H7 (cell line): ENCODE data around the gene SYNGR3. TPM values are rescaled to one million over a fixed set of nuclear protein-coding genes. Genes with fewer than 3 reads are reported as not detected.

ENCODE experiments used
- DNase-seq: peaks from one replicate; pipeline ENCODE4 v3.0.0; 2012
- H3K27me3 ChIP-seq: 2 replicates; pipeline ENCODE4 v1.6.0; 2011; ENCODE audit warnings: mild to moderate bottlenecking, low read length; ENCODE audit not compliant: control insufficient read depth, insufficient read depth
- H3K36me3 ChIP-seq: replicated peaks from 2 replicates; pipeline ENCODE4 v1.5.1; 2011; ENCODE audit warnings: low read length; ENCODE audit not compliant: control insufficient read depth, insufficient read depth
- H3K4me3 ChIP-seq: 2 replicates; pipeline ENCODE4 v1.5.1; 2011; ENCODE audit warnings: low read depth, mild to moderate bottlenecking, control low read depth, low read length, moderate library complexity; ENCODE audit not compliant: insufficient read depth
- total RNA-seq: library from RNA; depleted of rRNA; stranded (reverse); fragments of >200 nt; shearing (Covaris generic); gene quantifications from 2 replicates; pipeline ENCODE4 v1.2.3, GENCODE V29; 2014

The SYNGR3 gene
- total RNA-seq, 1 experiment from 2014 or later: 38.6 TPM

- no peak overlapping the region for H3K4me3 ChIP-seq
- H3K27me3 ChIP-seq: peaks cover 17% of the 10 kb centered on the region
- no peaks in the 10 kb centered on the region for H3K36me3 ChIP-seq
- no peak for DNase-seq
These were observed 25.6 kb downstream of the SYNGR3 start for GRCh38 chr16:2015117-2015946.

GRCh38 chr16:2015947-2016208 is 26.1 kb downstream of the SYNGR3 start:
- Histone ChIP-seq H3K27me3 (peaks cover 23% of the 10 kb centered on the region), H3K36me3 (no peaks in the 10 kb centered on the region)
- DNase-seq: no peak

GRCh38 chr16:2016407-2016922 is 26.7 kb downstream of the SYNGR3 start:
- Histone ChIP-seq H3K36me3 (no peaks in the 10 kb centered on the region), H3K27me3 (peaks cover 26% of the 10 kb centered on the region), H3K4me3 (no peak overlapping the region)
- DNase-seq: peak; percentile 85

More at GRCh38 chr16:2015947-2016208, 26.1 kb downstream of the SYNGR3 start:
- H3K4me3 ChIP-seq: no peak overlapping the region

- Histone ChIP-seq H3K36me3 (no peaks in the 10 kb centered on the region), H3K27me3 (peaks cover 32% of the 10 kb centered on the region), H3K4me3 (peak within 1 kb of the TSS; percentile 48)
- peak; percentile 92 for DNase-seq
These were observed 29.7 kb downstream of the SYNGR3 start, which contains the start of gene NPW for GRCh38 chr16:2019518-2019920. Gene NPW (plus strand): TSS chr16:2019785.

- DNase-seq: peak; percentile 86
- peak overlapping the region; percentile 48 for H3K4me3 ChIP-seq
- peaks cover 32% of the 10 kb centered on the region for H3K27me3 ChIP-seq
- H3K36me3 ChIP-seq: no peaks in the 10 kb centered on the region
These were observed 30.4 kb downstream of the SYNGR3 start for GRCh38 chr16:2019921-2020831.

- Histone ChIP-seq H3K36me3 (no peaks in the 10 kb centered on the region), H3K4me3 (peak overlapping the region; percentile 40), H3K27me3 (peaks cover 45% of the 10 kb centered on the region)
- DNase-seq: peak; percentile 96
These were observed 32.9 kb downstream of the SYNGR3 start for GRCh38 chr16:2022723-2023091.

- no peaks in the 10 kb centered on the region for H3K36me3 ChIP-seq
- peaks cover 45% of the 10 kb centered on the region for H3K27me3 ChIP-seq
- peak; percentile 99 for DNase-seq
- peak overlapping the region; percentile 40 for H3K4me3 ChIP-seq
These were observed 33.6 kb downstream of the SYNGR3 start for GRCh38 chr16:2023092-2024031.

GRCh38 chr16:2024032-2024420 is 34.3 kb downstream of the SYNGR3 start:
- Histone ChIP-seq H3K27me3 (peaks cover 42% of the 10 kb centered on the region), H3K36me3 (no peaks in the 10 kb centered on the region), H3K4me3 (peak overlapping the region; percentile 40; the same call in 1 of the 2 replicates)
- DNase-seq: peak; percentile 75

- Histone ChIP-seq H3K27me3 (peaks cover 30% of the 10 kb centered on the region), H3K36me3 (no peaks in the 10 kb centered on the region), H3K4me3 (no peak overlapping the region)
- DNase-seq: no peak
These were observed 35.5 kb downstream of the SYNGR3 start for GRCh38 chr16:2025251-2025650.

- Histone ChIP-seq H3K27me3 (peaks cover 22% of the 10 kb centered on the region), H3K36me3 (no peaks in the 10 kb centered on the region), H3K4me3 (no peak overlapping the region; the same call in 1 of the 2 replicates)
- DNase-seq: no peak
These were observed 36.2 kb downstream of the SYNGR3 start for GRCh38 chr16:2025878-2026460.

GRCh38 chr16:2026461-2027023 is 36.8 kb downstream of the SYNGR3 start, which contains the start of gene NHERF2:
Gene NHERF2 (plus strand): TSS chr16:2026902. CDS start chr16:2027006, 104 bp downstream.
- no peaks in the 10 kb centered on the region for H3K36me3 ChIP-seq
- DNase-seq: peak; percentile 96
- peaks cover 19% of the 10 kb centered on the region for H3K27me3 ChIP-seq
- peak within 1 kb of the TSS; percentile 54 for H3K4me3 ChIP-seq

GRCh38 chr16:2027024-2028010 is 37.5 kb downstream of the SYNGR3 start:
- no peaks in the 10 kb centered on the region for H3K36me3 ChIP-seq
- peak overlapping the region; percentile 54 for H3K4me3 ChIP-seq
- peaks cover 16% of the 10 kb centered on the region for H3K27me3 ChIP-seq
- DNase-seq: peak; percentile 86
